ENCODE results near the gene SPI1. TPM values are rescaled to one million over a fixed set of nuclear protein-coding genes. Genes with fewer than 3 reads are reported as not detected.

The SPI1 gene
- total RNA-seq, 1 donor from 2014 or later, result not detected

GRCh38 chr11:47395223-47396048, 17.1 kb upstream of the SPI1 start:
- no peak for DNase-seq (ENCODE audit: low read depth)
- no peak overlapping the region for H3K4me3 ChIP-seq (ENCODE audit: low read depth, low read length)
- TF ChIP-seq CTCF (conservative IDR thresholded peaks at IDR 0.05; ENCODE audit: low read depth, low read length), result no peak

GRCh38 chr11:47394322-47395222, 16.2 kb upstream of the SPI1 start:
- no peak overlapping the region for H3K4me3 ChIP-seq (ENCODE audit: low read depth, low read length)
- no peak for TF ChIP-seq CTCF (conservative IDR thresholded peaks at IDR 0.05; ENCODE audit: low read depth, low read length)
- DNase-seq (ENCODE audit: low read depth), result no peak

- no peak for DNase-seq (ENCODE audit: low read depth)
- H3K4me3 ChIP-seq (ENCODE audit: low read depth, low read length), result no peak overlapping the region
- no peak for TF ChIP-seq CTCF (conservative IDR thresholded peaks at IDR 0.05; ENCODE audit: low read depth, low read length)
Observed at GRCh38 chr11:47394050-47394321, 15.6 kb upstream of the SPI1 start.

- DNase-seq (ENCODE audit: low read depth), result no peak
- no peak overlapping the region for H3K4me3 ChIP-seq (ENCODE audit: low read depth, low read length)
- TF ChIP-seq CTCF (conservative IDR thresholded peaks at IDR 0.05; ENCODE audit: low read depth, low read length), result no peak
Observed at GRCh38 chr11:47393163-47394049, 15.1 kb upstream of the SPI1 start.

GRCh38 chr11:47392546-47393162, 14.3 kb upstream of the SPI1 start:
- no peak overlapping the region for H3K4me3 ChIP-seq (ENCODE audit: low read depth, low read length)
- no peak for DNase-seq (ENCODE audit: low read depth)
- TF ChIP-seq CTCF (conservative IDR thresholded peaks at IDR 0.05; ENCODE audit: low read depth, low read length), result no peak

- TF ChIP-seq CTCF (conservative IDR thresholded peaks at IDR 0.05; ENCODE audit: low read depth, low read length), result no peak
Observed at GRCh38 chr11:47391711-47392432, 13.5 kb upstream of the SPI1 start.

More at GRCh38 chr11:47391711-47392432, 13.5 kb upstream of the SPI1 start:
- no peak for DNase-seq (ENCODE audit: low read depth)
- no peak overlapping the region for H3K4me3 ChIP-seq (ENCODE audit: low read depth, low read length)
